Mesothelial cell of epicardium (in vitro differentiated cells): ENCODE measurements around the gene PP2D1. TPM values are rescaled to one million over a fixed set of nuclear protein-coding genes. Genes with fewer than 3 reads are reported as not detected.
"Not testable (repeated sequence)": the region's sequence is repeated elsewhere in the genome, so short reads cannot be mapped to it uniquely, and the experiment has no call there.

Experiments used
- DNase-seq, 2 experiments: peaks; one replicate each; pipeline ENCODE4 v3.0.0; 2021; ENCODE audit warnings: low spot score in 2 of 2; ENCODE audit not compliant: unreplicated experiment in 2 of 2
- H3K27ac Mint-ChIP-seq: 2 replicates; pipeline ENCODE4 v1.8.0; 2021; ENCODE audit warnings: mixed read lengths
- H3K27me3 Mint-ChIP-seq: 2 replicates; pipeline ENCODE4 v1.8.0; 2021; ENCODE audit warnings: low read depth, mixed read lengths
- H3K36me3 Mint-ChIP-seq: 2 replicates; pipeline ENCODE4 v1.8.0; 2021; ENCODE audit warnings: mixed read lengths
- H3K4me1 Mint-ChIP-seq: 2 replicates; pipeline ENCODE4 v1.8.0; 2021; ENCODE audit warnings: mixed read lengths
- H3K4me3 Mint-ChIP-seq: 2 replicates; pipeline ENCODE4 v1.8.0; 2021; ENCODE audit warnings: mild to moderate bottlenecking, moderate library complexity, mixed read lengths
- H3K9me3 Mint-ChIP-seq: 2 replicates; pipeline ENCODE4 v1.8.0; 2021; ENCODE audit warnings: mixed read lengths
- total RNA-seq: library from RNA; stranded (reverse); gene quantifications from 3 replicates; pipeline ENCODE4 v1.2.1, GENCODE V29; 2021
- TF ChIP-seq, protein P1 (sequence below): fragments of 200-600 bp; sonication (generic); IDR thresholded peaks from one replicate; pipeline ENCODE4 v1.5.0; 2021; ENCODE audit warnings: antibody characterized with exemption; ENCODE audit not compliant: unreplicated experiment

The PP2D1 gene
- total RNA-seq, 1 donor from 2014 or later, result not detected

DNA sequence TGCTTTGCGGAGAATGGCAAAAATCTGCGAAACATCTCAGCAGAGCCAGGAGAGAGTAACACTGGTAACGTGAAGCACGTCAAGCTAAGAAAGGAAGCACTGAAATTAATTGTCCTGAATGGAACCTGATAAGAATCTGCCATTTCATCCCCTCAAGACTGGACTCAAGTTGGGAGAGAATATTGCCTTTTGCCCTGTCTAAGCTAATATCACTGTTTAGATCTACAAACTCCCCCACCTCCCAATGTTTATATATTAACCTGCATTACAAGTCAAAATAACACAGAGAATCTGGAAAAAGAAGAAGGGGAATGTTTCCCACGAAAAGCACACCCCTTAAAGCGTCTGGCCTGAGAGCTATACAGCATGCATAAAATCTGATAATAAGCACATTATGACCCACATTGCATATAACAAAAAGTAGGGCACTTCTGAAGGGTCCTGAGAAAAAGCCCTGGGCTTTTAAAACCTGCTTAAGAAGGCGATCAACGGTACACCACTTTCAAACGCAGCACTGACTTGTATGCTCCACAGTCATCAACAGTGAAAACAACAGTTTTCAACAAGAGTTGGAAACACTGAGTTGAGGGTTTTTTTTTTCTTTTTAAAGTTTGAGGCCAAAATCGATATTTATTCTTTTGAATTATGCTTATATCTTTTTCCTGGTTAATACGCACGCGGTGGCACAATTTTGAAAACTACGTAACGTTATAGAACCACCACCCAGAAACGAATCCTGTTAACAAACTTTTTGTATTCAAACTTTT, 26.8 kb upstream of the PP2D1 start:
- TF ChIP-seq, protein P1, sequence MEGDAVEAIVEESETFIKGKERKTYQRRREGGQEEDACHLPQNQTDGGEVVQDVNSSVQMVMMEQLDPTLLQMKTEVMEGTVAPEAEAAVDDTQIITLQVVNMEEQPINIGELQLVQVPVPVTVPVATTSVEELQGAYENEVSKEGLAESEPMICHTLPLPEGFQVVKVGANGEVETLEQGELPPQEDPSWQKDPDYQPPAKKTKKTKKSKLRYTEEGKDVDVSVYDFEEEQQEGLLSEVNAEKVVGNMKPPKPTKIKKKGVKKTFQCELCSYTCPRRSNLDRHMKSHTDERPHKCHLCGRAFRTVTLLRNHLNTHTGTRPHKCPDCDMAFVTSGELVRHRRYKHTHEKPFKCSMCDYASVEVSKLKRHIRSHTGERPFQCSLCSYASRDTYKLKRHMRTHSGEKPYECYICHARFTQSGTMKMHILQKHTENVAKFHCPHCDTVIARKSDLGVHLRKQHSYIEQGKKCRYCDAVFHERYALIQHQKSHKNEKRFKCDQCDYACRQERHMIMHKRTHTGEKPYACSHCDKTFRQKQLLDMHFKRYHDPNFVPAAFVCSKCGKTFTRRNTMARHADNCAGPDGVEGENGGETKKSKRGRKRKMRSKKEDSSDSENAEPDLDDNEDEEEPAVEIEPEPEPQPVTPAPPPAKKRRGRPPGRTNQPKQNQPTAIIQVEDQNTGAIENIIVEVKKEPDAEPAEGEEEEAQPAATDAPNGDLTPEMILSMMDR, result no peak
- Mint-ChIP-seq H3K27me3 (peaks cover 3% of the 10 kb centered on the region), H3K4me1 (peaks cover 36% of the 10 kb centered on the region), H3K27ac (peak overlapping the region; percentile 75), H3K9me3 (no peaks in the 10 kb centered on the region), H3K4me3 (peak overlapping the region; percentile 78), H3K36me3 (no peaks in the 10 kb centered on the region)
- DNase-seq, result no peak

DNA sequence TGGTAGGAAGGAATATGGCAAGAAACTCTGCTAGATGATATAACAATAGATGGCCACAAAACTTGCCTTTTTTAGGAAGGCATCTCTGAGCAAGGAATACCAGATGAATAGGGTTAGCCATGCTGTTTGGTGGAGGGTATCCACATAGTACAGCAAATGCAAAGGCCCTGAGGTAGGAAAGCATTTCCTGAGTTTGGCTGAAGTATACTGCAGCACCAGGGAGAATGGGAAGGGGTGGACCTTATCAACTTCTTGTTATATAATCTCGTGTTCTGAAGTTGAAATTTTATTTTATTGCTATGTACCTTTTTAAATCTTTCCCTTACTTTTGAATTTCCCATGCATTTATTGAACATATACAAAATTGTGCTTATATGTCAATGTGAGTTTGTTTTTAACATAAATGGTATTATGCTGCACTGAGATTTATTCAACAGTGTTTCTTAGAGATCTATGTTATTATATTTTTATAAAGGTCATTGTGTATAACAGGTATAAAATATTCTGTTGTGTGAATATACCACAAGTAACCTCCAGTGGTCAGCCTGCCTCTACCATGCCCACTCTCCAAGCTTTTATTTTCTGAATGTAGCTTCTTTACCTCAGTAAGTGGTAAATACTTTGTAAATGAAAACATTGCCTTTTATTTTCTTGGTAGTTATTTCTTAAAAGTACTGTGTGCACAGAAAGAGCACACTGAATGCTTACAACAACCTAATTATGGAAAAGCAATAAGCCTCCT, 25.4 kb upstream of the PP2D1 start:
- no peaks in the 10 kb centered on the region for H3K9me3 Mint-ChIP-seq
- H3K27me3 Mint-ChIP-seq, result peaks cover 3% of the 10 kb centered on the region
- H3K4me1 Mint-ChIP-seq, result peaks cover 29% of the 10 kb centered on the region
- H3K36me3 Mint-ChIP-seq, result no peaks in the 10 kb centered on the region
- H3K27ac Mint-ChIP-seq, result no peak overlapping the region
- no peak for DNase-seq
- H3K4me3 Mint-ChIP-seq, result no peak overlapping the region
- TF ChIP-seq, protein P1, result no peak

DNA sequence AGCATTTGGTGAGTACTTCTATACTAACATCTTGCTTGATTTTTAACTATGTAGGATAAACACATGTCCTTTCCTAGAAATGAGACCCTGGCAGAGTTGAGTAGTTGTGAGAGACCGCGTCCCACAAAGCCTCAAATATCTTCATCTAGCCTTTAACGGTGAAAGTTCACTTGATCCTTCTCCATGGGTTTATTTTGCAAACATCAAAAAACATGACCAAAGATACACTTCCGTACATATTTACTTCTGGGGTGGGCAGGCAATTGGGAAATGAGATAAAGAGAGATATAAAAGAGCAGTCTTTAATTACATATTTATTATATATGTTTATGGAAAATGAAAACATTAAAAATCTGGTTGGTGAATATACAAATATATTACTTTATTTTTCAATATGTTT, 23.0 kb upstream of the PP2D1 start:
- Mint-ChIP-seq H3K27ac (no peak overlapping the region), H3K4me1 (peaks cover 16% of the 10 kb centered on the region), H3K36me3 (no peaks in the 10 kb centered on the region), H3K27me3 (peaks cover 3% of the 10 kb centered on the region), H3K9me3 (no peaks in the 10 kb centered on the region), H3K4me3 (no peak overlapping the region)
- DNase-seq, result no peak
- TF ChIP-seq, protein P1, result no peak

DNA sequence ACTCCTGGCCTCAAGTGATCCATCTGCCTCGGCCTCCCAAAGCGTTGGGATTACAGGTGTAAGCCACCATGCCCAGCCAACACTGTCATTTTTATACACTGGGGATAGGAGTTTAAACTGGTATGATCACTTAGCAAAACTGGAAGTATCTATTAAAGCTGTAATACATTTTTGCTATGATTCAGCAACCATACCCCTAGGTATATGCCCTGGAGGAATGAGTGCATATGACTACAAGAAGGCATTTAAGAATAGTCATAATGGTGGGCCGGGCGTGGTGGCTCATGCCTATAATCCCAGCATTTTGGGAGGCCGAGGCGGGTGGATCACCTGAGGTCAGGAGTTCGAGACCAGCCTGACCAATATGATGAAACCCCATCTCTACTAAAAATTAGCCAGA, 19.9 kb upstream of the PP2D1 start:
- not testable (repeated sequence) for H3K4me1 Mint-ChIP-seq, H3K4me3 Mint-ChIP-seq, H3K9me3 Mint-ChIP-seq, DNase-seq, H3K27me3 Mint-ChIP-seq, H3K36me3 Mint-ChIP-seq, H3K27ac Mint-ChIP-seq

DNA sequence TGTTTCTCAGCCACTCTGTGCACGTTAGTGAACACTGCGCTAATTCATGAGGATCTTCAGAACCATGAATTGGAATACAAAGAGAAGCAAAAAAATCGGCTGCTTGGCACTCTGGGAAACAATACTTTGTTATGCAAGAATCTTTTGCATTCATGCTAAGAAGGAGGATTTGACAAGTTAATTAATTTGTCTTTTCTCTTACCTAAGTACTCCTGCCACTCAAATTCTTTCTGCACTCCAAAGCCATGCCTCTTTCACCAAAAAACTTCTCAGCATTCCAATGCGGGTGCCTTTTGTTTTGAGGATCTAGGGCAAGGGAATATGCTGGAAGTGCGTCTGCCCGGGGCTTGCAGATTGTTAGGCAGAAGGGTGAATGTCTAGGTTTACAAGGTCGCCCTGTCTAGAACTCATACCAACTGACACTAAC, 16.9 kb upstream of the PP2D1 start:
- no peak overlapping the region for H3K4me3 Mint-ChIP-seq
- peaks cover 3% of the 10 kb centered on the region for H3K4me1 Mint-ChIP-seq
- H3K27ac Mint-ChIP-seq, result no peak overlapping the region
- H3K27me3 Mint-ChIP-seq, result no peaks in the 10 kb centered on the region
- no peaks in the 10 kb centered on the region for H3K36me3 Mint-ChIP-seq
- TF ChIP-seq, protein P1, result no peak
- no peak for DNase-seq
- no peaks in the 10 kb centered on the region for H3K9me3 Mint-ChIP-seq

DNA sequence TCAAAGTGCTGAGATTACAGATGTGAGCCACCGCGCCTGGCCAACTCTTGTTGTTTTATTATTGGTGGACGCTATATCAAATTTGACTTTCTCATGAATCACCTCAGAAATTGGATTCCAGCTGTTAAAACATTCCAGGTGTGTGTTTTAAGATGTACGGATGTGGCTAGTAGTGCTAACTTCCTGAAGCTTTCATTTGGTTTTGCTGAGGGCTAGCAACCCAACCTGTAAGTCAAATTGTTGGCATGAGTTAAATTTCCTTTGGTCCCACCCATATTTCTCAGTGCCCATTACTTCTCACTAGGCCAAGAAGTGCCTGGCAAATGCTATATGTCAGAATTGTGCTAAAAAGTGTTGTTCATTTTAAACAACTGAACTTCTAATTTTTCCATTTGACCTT, 15.1 kb upstream of the PP2D1 start:
- Mint-ChIP-seq H3K9me3 (no peaks in the 10 kb centered on the region), H3K27ac (no peak overlapping the region), H3K27me3 (no peaks in the 10 kb centered on the region), H3K4me3 (no peak overlapping the region), H3K36me3 (no peaks in the 10 kb centered on the region), H3K4me1 (peaks cover 16% of the 10 kb centered on the region)
- no peak for DNase-seq
- TF ChIP-seq, protein P1, result no peak
